Ectodermal cell (in vitro differentiated cells): ENCODE data around the gene ZNF808.
"Not testable (repeated sequence)": the region's sequence is repeated elsewhere in the genome, so short reads cannot be mapped to it uniquely, and the experiment has no call there.

Source experiments
- H3K27ac ChIP-seq: 2 replicates; pipeline ENCODE4 v1.7.0; 2013; ENCODE audit warnings: mild to moderate bottlenecking, low read depth, low read length; ENCODE audit not compliant: insufficient read depth, poor library complexity, severe bottlenecking
- H3K27me3 ChIP-seq: 2 replicates; pipeline ENCODE4 v1.7.0; 2013; ENCODE audit warnings: mild to moderate bottlenecking, low read length; ENCODE audit not compliant: insufficient read depth, control insufficient read depth, poor library complexity, severe bottlenecking
- H3K36me3 ChIP-seq: one replicate; pipeline ENCODE4 v1.7.0; 2013; ENCODE audit warnings: low read length; ENCODE audit not compliant: control insufficient read depth, insufficient read depth
- H3K4me1 ChIP-seq: one replicate; pipeline ENCODE4 v1.7.0; 2013; ENCODE audit warnings: low read length; ENCODE audit not compliant: control insufficient read depth, insufficient read depth
- H3K4me3 ChIP-seq: 2 replicates; pipeline ENCODE4 v1.7.0; 2013; ENCODE audit warnings: low read depth, low read length, control low read depth; ENCODE audit not compliant: insufficient read depth
- H3K9me3 ChIP-seq: 2 replicates; pipeline ENCODE4 v1.7.0; 2013; ENCODE audit warnings: mild to moderate bottlenecking, low read length, moderate library complexity; ENCODE audit not compliant: control insufficient read depth
- WGBS, 2 experiments: methylation state at CpG; one replicate each; pipeline ENCODE4 v1.1.7; 2013; ENCODE audit warnings: missing lambda C conversion rate in 2 of 2; 5-methylcytosine and 5-hydroxymethylcytosine counted together

Gene ZNF808

GRCh38 chr19:52592301-52592700 lies 64.8 kb downstream of the ZNF808 start:
- no peak overlapping the region for H3K4me3 ChIP-seq
- WGBS, 2 experiments: 79 to 80% methylated on average over 3 of the region's 3 CpGs
- no peak overlapping the region for H3K27ac ChIP-seq
- H3K27me3 ChIP-seq: no peaks in the 10 kb centered on the region
- peaks cover 2% of the 10 kb centered on the region for H3K9me3 ChIP-seq
- H3K4me1 ChIP-seq: no peaks in the 10 kb centered on the region
- H3K36me3 ChIP-seq: peaks cover 19% of the 10 kb centered on the region

DNA sequence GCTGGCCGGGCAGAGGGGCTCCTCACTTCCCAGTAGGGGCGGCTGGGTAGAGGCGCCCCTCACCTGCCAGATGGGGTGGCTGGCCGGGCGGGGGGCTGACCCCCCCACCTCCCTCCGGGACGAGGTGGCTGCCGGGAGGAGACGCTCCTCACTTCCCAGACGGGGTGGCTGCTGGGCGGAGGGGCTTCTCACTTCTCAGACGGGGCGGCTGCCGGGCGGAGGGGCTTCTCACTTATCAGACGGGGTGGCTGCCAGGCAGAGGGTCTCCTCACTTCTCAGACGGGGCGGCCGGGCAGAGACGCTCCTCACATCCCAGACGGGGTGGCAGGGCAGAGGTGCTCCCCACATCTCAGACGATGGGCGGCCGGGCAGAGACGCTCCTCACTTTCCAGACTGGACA lies 66.0 kb downstream of the ZNF808 start:
- H3K27me3 ChIP-seq, H3K4me3 ChIP-seq, H3K9me3 ChIP-seq, H3K4me1 ChIP-seq, H3K27ac ChIP-seq: not testable (repeated sequence)
- peaks cover 19% of the 10 kb centered on the region for H3K36me3 ChIP-seq
- WGBS, 2 experiments: 97% methylated on average over 21 of the region's 25 CpGs

- H3K9me3 ChIP-seq: no peaks in the 10 kb centered on the region
- no peak overlapping the region for H3K4me3 ChIP-seq
- peaks cover 6% of the 10 kb centered on the region for H3K4me1 ChIP-seq
- H3K36me3 ChIP-seq: peaks cover 13% of the 10 kb centered on the region
- no peaks in the 10 kb centered on the region for H3K27me3 ChIP-seq
- 95% methylated on average over 3 of the region's 3 CpGs for WGBS, 2 experiments
- H3K27ac ChIP-seq: no peak overlapping the region
Measured at GRCh38 chr19:52599241-52599640, 71.8 kb downstream of the ZNF808 start.

GRCh38 chr19:52600639-52601024 lies 73.2 kb downstream of the ZNF808 start:
- Histone ChIP-seq H3K4me1 (peaks cover 6% of the 10 kb centered on the region), H3K27ac (peak overlapping the region; percentile 59), H3K4me3 (peak overlapping the region; percentile 45), H3K9me3 (no peaks in the 10 kb centered on the region), H3K27me3 (no peaks in the 10 kb centered on the region), H3K36me3 (peaks cover 13% of the 10 kb centered on the region)
- WGBS, 2 experiments: 10 to 11% methylated on average over 15 of the region's 15 CpGs

GRCh38 chr19:52601025-52601973 lies 73.8 kb downstream of the ZNF808 start:
- H3K9me3 ChIP-seq: no peaks in the 10 kb centered on the region
- H3K27me3 ChIP-seq: no peaks in the 10 kb centered on the region
- 0 to 1% methylated on average over 62 of the region's 62 CpGs for WGBS, 2 experiments
- H3K27ac ChIP-seq: peak overlapping the region; percentile 59
- H3K4me3 ChIP-seq: peak overlapping the region; percentile 45
- peaks cover 6% of the 10 kb centered on the region for H3K4me1 ChIP-seq
- H3K36me3 ChIP-seq: peaks cover 7% of the 10 kb centered on the region

DNA sequence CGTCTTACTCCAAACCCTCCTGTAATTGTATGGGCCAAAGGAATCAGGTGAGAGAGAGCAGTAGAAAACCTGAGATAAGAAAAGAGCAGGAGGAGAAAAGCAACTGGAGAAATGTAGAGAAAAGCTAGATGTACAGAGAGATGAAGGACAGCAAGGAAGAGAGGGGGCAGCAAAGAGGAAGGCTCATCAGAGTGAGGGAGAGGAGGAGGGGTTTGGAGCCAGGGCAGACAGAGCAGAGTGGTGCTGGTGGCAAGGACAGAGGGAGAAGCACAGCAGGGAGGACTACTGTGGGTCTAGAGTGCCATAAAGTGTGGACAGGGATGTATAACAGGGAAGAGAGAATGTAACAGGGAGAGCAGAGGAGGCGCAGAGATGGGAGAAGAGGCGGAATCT lies 74.5 kb downstream of the ZNF808 start:
- 58 to 61% methylated on average over 3 of the region's 3 CpGs for WGBS, 2 experiments
- H3K27ac ChIP-seq, H3K36me3 ChIP-seq, H3K27me3 ChIP-seq, H3K4me1 ChIP-seq, H3K9me3 ChIP-seq: not testable (repeated sequence)
- H3K4me3 ChIP-seq: peak overlapping the region; percentile 45

DNA sequence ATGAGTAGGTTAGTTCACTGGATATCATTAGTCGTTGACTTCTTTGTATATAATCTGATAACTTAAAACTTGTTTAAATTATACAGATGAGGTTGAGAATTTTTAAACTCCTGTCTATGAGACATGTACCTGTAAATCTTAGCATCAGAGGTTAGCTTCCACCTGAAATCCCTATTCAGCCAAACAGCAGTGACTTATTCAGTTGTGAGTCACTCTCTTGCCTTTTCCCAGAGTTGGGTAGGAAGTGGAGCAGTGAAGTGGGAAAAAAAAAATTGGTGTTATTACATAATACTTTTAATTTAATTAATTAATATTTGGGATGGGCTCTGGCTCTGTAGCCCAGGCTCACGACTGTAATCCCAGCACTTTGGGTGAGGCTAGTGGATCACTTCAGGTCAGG lies 75.5 kb downstream of the ZNF808 start:
- Histone ChIP-seq H3K36me3 (no peaks in the 10 kb centered on the region), H3K4me3 (no peak overlapping the region), H3K27ac (no peak overlapping the region), H3K27me3 (no peaks in the 10 kb centered on the region), H3K4me1 (peaks cover 6% of the 10 kb centered on the region), H3K9me3 (no peaks in the 10 kb centered on the region)
- 86 to 89% methylated on average over 1 to 2 of the region's 2 CpGs for WGBS, 2 experiments

DNA sequence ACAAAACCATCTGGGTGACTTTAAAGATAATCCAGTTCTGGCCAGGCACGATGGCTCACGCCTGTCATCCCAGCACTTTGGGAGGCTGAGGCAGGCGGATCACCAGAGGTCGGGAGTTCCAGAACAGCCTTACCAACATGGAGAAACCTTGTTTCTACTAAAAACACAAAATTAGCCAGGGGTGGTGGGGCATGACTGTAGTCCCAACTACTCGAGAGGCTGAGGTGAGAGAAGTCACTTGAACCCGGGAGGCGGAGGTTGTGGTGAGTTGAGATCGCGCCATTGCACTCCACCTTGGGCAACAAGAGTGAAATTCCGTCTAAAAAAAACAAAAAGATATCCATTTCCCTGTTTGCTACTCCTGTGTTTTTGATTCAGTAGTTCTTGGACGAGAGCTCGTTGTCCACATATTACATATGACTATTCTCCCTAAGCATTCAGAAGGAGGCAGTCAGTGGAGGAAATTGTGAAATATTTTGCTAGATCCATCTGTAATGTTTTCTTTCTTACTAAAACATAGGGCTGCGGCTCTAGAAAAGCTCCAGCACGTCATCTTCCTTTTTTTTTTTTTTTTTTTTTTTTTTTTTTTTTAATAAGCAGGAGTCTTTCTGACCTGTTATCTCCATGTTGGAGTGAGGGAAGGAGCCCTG lies 76.2 kb downstream of the ZNF808 start:
- Histone ChIP-seq H3K36me3 (no peaks in the 10 kb centered on the region), H3K27ac (no peak overlapping the region), H3K9me3 (no peaks in the 10 kb centered on the region), H3K4me1 (peaks cover 6% of the 10 kb centered on the region), H3K27me3 (no peaks in the 10 kb centered on the region), H3K4me3 (no peak overlapping the region)
- 93 to 94% methylated on average over 12 to 14 of the region's 14 CpGs for WGBS, 2 experiments
